ENCODE data around the gene TNRC6C.

The TNRC6C gene

DNA sequence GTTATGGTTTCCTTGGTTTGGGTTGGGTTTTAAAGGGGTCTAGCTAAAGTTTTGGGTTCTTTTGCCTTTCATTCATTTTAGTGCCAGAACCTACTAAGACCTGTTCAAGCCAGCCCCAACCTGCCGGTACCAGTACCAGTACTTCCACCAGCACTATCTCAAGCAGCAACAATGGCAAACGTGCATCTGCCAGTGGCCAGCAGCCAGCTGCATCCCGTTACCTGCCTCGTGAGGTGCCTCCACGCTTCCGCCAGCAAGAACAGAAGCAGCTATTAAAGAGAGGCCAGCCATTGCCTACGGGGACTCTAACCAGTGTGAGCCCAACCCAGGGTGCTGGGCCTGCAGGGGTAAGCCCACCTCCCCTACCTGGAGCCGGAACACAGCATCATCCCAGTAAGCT lies 72.9 kb downstream of the TNRC6C start:
- no peak for TF ChIP-seq CTCF (IDR thresholded peaks at IDR 0.05; ENCODE audit: extremely low read depth, missing control alignments)
- no peak for DNase-seq (ENCODE audit: low spot score)

- no peak for DNase-seq (ENCODE audit: low spot score)
- no peak for TF ChIP-seq CTCF (IDR thresholded peaks at IDR 0.05; ENCODE audit: extremely low read depth, missing control alignments)
Observed at GRCh38 chr17:78032166-78032565, 73.7 kb downstream of the TNRC6C start.

DNA sequence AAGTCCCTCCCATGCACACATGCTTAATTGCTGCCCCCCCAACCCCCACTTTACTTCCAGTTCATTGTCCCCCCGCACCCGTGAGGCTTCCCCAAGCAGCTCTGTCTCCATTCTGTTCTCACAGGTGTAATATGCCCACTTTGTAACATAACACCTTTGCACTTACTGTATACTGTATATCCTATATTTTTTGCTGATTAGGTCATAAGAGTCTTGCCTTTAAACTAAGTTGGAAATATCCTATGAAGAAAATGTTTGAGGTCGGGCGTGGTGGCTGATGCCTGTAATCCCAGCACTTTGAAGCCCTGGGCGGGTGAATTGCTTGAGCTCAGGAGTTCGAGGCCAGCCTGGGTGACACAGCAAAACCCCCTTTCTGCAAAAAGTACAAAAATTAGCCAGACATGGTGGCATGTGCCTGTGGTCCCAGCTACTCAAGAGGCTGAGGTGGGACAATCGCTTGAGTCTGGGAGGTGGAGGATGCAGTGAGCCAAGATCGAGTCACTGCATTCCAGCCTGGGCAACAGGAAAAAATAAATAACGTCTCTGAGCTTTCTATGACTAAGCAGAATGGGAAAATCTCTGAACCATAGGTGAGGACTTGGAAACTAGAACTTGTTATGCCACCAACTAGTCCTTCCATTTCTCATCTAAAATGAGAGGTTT lies 76.1 kb downstream of the TNRC6C start:
- TF ChIP-seq CTCF (IDR thresholded peaks at IDR 0.05; ENCODE audit: extremely low read depth, missing control alignments): no peak
- DNase-seq (ENCODE audit: low spot score): no peak

GRCh38 chr17:78037280-78037679 lies 78.8 kb downstream of the TNRC6C start:
- DNase-seq (ENCODE audit: low spot score): no peak
- no peak for TF ChIP-seq CTCF (IDR thresholded peaks at IDR 0.05; ENCODE audit: extremely low read depth, missing control alignments)

DNA sequence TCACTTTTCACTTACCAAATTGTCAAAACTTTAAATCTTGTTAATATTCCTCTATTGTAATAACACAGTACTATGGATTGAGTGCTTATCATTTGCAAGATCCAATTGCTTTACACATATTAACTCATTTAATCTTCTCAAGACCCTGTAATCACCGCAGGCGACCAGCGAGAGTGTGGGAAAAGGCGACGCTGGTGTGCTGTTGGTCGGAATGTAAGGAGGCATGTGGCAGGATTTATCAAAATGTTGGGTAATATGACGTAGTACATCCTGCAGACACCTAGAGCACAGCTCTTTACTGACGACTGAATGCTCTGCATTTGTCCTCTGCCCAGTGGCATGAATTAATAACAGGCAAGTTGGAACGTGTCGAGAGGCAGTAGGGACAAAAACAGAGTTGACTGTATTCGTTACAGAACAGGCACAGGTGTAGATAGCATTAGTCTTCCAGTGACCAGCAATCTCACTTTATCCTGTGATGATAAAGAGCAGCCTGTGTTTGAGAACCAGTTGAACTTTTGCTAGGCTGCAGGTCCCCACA lies 80.3 kb downstream of the TNRC6C start:
- no peak for DNase-seq (ENCODE audit: low spot score)
- no peak for TF ChIP-seq CTCF (IDR thresholded peaks at IDR 0.05; ENCODE audit: extremely low read depth, missing control alignments)

- DNase-seq (ENCODE audit: low spot score): no peak
- TF ChIP-seq CTCF (IDR thresholded peaks at IDR 0.05; ENCODE audit: extremely low read depth, missing control alignments): no peak
Observed at GRCh38 chr17:78039581-78039980, 81.1 kb downstream of the TNRC6C start.

GRCh38 chr17:78040440-78041385 lies 82.2 kb downstream of the TNRC6C start:
- peak; percentile 48 for DNase-seq (ENCODE audit: low spot score)
- peak; percentile 3 for TF ChIP-seq CTCF (IDR thresholded peaks at IDR 0.05; ENCODE audit: extremely low read depth, missing control alignments)

Measured in GM20000 (cell line).